PC-3 (cell line): ENCODE measurements around the gene MUS81.

Experiments used
- CTCF ChIP-seq: fragments of 300-600 bp; sonication (generic); conservative IDR thresholded peaks from 2 replicates; pipeline ENCODE4 v1.5.1; 2017; ENCODE audit warnings: antibody characterized with exemption, low read depth, mild to moderate bottlenecking, low read length
- EZH2 ChIP-seq: fragments of 300-600 bp; sonication (generic); IDR thresholded peaks from one replicate; pipeline ENCODE4 v1.6.1; 2017; ENCODE audit warnings: antibody characterized with exemption, mild to moderate bottlenecking, low read length; ENCODE audit not compliant: unreplicated experiment
- EZH2phosphoT487 ChIP-seq: fragments of 300-600 bp; sonication (generic); IDR thresholded peaks from 2 replicates; pipeline ENCODE4 v1.6.1; 2018; ENCODE audit warnings: mild to moderate bottlenecking, antibody characterized with exemption, low read length, borderline replicate concordance

GRCh38 chr11:65896034-65896999 lies 36.1 kb downstream of the MUS81 start:
- no peak for TF ChIP-seq CTCF
- no peak for TF ChIP-seq EZH2
- no peak for TF ChIP-seq EZH2phosphoT487
